HG02623 (cell line): ENCODE results near the gene WFDC10A.
"Not testable (repeated sequence)": the region's sequence is repeated elsewhere in the genome, so short reads cannot be mapped to it uniquely, and the experiment has no call there.

Experiments used
- ATAC-seq: cut with Tn5 transposase; IDR thresholded peaks from one replicate; pipeline ENCODE4 v1.9.1; 2021; ENCODE audit warnings: moderate library complexity; ENCODE audit not compliant: unreplicated experiment

The WFDC10A gene

DNA sequence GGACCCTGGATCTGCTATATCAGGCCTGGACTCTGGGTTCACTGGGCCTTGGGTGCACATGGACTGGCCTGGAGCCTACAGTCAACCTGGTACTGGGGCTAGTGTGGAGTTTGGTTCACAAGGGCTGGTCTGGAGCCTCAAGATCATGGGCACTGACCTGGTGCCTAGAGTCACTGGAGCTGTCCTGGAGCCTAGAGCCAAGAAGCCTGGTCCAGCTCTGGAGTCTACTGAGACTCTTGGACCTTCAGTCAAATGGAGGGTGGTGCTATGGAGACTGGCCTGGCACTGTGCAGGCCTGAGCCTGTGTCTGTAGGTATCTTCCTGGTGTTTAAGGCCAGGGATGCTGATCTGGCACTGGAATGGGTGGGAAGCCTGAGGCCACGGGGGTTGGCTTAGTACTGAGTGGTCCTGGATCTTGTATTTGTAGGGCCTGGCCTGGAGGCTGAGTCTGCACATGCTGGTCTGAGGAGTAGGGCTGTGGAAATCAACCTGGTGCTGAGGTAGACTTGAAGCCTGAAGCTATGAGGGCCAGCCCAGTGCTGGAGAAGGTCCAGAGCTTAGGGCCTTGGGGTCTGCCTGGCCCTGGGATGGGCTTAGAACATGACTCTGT is 18.0 kb downstream of the WFDC10A start:
- no peak for ATAC-seq

DNA sequence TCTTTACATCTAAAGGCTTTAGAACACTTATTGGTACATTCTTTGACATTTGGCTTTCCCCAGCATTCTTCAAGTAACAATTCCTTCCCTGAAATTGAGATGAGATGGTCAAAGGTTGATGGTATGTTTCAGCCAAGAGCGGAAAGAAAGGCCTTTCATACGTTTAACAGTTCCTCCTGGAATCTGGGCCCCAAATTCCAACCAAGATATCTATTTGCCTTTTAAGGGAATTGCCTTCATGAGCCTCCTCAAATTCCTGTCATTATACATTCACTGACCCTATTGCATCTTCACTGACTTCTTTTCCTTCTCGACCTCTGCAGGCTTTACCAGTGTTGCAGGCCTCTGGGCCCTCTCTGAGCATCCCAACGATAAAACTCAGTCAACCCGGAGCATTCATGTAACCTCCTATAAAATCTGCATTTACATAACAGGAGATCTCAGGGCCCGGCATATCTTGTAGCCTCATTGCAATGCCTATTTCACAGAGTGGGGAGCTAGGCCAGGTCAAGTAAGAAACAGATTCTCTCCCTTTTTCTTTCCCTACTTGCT is 19.8 kb downstream of the WFDC10A start:
- ATAC-seq = no peak

DNA sequence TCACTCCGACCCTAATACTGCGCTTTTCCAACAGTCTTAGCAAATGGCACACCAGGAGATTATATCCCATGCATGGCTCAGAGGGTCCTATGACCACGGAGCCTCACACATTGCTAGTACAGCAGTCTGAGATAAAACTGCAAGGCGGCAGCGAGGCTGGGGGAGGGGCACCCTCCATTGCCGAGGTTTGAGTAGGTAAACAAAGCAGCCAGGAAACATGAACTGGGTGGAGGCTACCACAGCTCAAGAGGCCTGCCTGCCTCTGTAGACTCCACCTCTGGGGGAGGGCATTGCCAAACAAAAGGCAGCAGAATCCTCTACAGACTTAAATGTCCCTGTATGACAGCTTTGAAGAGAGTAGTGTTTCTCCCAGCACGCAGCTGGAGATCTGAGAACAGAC is 22.2 kb downstream of the WFDC10A start:
- not testable (repeated sequence) for ATAC-seq

DNA sequence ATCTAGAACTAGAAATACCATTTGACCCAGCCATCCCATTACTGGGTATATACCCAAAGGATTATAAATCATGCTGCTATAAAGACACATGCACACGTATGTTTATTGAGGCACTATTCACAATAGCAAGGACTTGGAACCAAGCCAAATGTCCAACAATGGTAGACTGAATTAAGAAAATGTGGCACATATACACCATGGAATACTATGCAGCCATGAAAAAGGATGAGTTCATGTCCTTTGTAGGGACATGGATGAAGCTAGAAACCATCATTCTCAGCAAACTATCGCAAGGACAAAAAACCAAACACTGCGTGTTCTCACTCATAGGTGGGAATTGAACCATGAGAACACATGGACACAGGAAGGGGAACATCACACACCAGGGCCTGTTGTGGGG is 27.5 kb downstream of the WFDC10A start:
- not testable (repeated sequence) for ATAC-seq

DNA sequence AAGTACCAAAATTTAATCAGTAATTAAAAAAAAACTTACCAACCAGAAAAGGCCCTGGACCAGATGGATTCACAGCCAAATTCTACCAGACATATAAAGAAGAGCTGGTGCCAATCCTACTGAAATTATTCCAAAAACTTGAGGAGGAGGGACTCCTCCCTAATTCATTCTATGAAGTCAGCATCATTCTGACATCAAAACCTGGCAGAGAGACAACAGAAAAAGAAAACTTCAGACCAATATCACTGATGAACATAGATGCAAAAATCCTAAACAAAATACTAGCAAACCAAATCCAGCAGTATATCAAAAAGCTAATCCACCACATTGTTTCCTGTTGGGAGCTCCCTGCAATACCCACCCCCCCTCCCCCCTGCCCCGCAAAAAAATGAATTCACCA is 40.6 kb downstream of the WFDC10A start, which contains the start of gene WFDC11:
TSS of gene WFDC11 (minus strand) at position 101 of the 400 bp plus-strand sequence. CDS start 19,639 bp downstream, outside the sequence.
- ATAC-seq = no peak

DNA sequence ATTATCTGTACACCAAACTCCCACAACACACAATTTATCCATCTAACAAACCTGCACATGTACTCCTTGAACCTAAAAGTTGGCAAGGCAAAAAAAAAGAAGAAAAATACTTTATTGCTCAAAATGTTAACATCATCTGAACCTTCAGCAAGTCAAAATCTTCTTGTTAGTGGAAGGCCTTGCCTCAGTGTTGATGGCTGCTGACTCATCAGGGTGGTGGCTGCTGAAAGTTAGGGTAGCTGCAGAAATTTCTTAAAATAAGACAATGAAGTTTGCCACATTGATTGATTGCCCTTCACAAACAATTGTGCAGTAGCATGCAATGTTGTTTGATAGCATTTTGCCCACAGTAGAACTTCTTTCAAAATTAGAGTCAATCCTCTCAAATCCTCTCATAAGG is 43.2 kb downstream of the WFDC10A start:
- no peak for ATAC-seq

DNA sequence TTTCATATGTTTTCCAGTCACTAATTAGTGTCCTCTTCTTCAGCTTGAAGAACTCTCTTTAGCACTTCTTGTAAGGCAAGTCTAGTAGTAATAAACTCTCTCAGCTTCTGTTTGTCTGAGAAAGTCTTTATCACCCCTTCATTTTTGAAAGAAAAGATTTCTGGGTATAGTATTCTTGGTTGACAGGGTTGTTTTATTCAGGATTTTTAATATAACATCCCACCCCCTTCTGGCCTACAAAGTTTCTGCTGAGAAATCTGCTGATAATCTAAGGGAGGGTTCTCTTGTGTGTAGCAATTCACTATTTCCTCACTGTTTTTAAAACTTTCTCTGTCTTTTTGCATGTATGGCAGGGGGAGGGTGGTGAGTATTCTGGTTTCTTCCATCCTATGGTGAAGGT is 50.1 kb downstream of the WFDC10A start:
- no peak for ATAC-seq
